PC-3 (cell line): ENCODE data around the gene POLD4.

Experiments used
- CTCF ChIP-seq: fragments of 300-600 bp; sonication (generic); conservative IDR thresholded peaks from 2 replicates; pipeline ENCODE4 v1.5.1; 2017; ENCODE audit warnings: antibody characterized with exemption, low read depth, mild to moderate bottlenecking, low read length
- EZH2 ChIP-seq: fragments of 300-600 bp; sonication (generic); IDR thresholded peaks from one replicate; pipeline ENCODE4 v1.6.1; 2017; ENCODE audit warnings: antibody characterized with exemption, mild to moderate bottlenecking, low read length; ENCODE audit not compliant: unreplicated experiment

GRCh38 chr11:67369801-67370284 lies 16.5 kb upstream of the POLD4 start:
- TF ChIP-seq CTCF (no peak), EZH2 (no peak)
